Uterus (tissue), 2 donors: ENCODE data around the gene B3GNT3.

Source experiments
- CTCF ChIP-seq, 4 experiments: fragments of 200-600 bp in 2 of 4; fragments of 450-650 bp in 2 of 4; sonication (generic) in 2 of 4; IDR thresholded peaks; one replicate each; pipeline ENCODE4 v1.5.1; 2016 to 2019; ENCODE audit warnings: antibody characterized with exemption in 4 of 4, mild to moderate bottlenecking in 2 of 4, moderate library complexity in 1 of 4
- POLR2A ChIP-seq, 2 donors: fragments of 450-650 bp; IDR thresholded peaks; one replicate each; pipeline ENCODE4 v1.6.1; 2016; ENCODE audit warnings: antibody characterized with exemption in 2 of 2, mild to moderate bottlenecking in 1 of 2, moderate library complexity in 1 of 2

DNA sequence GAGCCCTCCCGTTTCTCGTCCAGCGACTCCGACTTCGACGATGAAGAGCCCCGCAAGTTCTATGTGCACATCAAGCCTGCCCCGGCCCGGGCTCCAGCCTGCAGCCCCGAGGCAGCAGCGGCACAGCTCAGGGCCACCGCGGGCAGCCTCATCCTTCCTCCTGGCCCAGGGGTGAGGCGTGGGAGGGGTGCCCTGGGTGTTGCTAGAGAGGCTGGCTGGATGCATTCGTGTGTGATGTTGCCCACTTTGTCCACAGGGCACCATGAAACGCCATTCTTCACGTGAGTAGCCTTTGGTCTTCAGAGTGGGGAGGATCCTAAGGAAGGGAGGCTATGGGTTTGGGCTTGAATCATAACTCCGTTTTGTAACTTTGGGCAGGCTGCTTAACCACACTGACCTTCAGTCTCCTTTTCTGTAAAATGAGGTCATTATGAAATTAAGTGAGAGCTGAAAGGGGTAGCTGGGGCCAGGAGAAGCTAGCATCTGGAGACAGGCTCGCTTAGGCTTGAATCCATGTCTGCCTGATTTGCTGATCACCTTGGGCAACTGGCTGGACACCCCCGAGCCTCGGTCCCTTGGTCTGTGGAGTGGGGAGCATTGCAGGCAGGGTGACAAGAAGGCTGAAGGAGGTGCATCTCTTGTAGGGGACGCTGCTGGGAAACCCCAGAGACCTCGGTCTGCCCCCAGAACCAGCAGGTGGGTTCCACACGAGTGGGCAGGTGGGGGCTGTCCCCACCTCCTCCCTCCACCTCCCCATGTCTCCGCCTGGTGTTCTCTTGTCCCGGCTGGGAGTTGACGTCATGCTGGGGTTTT, 18.7 kb upstream of the B3GNT3 start:
- TF ChIP-seq POLR2A (IDR thresholded peaks at IDR 0.05) (no peak), CTCF (IDR thresholded peaks at IDR 0.05) (no peak)
